LNCAP (cell line): ENCODE measurements around the gene BIN1.

Experiments used
- TF ChIP-seq, protein P1 (sequence below): fragments of 450-650 bp; IDR thresholded peaks from 2 replicates; pipeline ENCODE4 v1.5.1; 2017; ENCODE audit warnings: mild to moderate bottlenecking

The BIN1 gene

GRCh38 chr2:127068351-127068741 lies 38.6 kb downstream of the BIN1 start:
- TF ChIP-seq, protein P1, sequence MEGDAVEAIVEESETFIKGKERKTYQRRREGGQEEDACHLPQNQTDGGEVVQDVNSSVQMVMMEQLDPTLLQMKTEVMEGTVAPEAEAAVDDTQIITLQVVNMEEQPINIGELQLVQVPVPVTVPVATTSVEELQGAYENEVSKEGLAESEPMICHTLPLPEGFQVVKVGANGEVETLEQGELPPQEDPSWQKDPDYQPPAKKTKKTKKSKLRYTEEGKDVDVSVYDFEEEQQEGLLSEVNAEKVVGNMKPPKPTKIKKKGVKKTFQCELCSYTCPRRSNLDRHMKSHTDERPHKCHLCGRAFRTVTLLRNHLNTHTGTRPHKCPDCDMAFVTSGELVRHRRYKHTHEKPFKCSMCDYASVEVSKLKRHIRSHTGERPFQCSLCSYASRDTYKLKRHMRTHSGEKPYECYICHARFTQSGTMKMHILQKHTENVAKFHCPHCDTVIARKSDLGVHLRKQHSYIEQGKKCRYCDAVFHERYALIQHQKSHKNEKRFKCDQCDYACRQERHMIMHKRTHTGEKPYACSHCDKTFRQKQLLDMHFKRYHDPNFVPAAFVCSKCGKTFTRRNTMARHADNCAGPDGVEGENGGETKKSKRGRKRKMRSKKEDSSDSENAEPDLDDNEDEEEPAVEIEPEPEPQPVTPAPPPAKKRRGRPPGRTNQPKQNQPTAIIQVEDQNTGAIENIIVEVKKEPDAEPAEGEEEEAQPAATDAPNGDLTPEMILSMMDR: no peak; the same call in 1 of the 2 replicates

DNA sequence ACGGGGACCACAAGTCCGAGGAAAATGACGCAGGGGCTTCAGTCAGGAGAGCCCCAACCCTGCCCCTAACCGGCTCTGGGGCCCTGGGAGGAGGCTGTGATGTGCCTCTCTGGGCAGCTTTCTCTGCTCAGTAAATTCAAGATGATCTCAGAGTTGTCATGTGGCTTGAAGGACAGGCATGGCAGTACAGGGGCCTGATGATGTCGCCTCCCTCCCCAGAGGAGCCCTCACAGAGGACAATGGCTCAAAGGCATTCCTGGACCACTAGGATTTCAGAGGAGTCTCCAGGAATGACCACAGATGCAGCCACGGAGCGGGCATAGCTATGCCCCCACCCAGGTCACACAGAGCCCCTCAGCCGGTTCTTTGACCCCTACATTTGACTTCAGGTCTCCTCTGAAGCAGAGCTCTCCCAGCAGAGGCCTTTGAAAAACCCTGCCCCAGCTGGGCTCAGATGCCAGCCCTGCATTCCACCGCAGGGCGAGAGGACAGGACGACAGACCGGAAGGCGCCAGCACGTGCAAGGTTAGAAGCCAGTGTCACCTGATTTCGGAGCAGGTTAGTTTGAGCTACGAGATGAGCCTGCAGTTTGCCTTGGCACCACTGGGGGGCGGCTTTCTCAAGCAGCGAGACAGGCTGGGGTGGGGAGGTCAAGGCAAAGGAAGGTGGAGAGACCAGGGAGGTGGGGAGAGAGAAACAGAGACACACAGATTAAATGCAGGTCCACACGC lies 39.2 kb downstream of the BIN1 start:
- TF ChIP-seq, protein P1: peak; percentile 73

DNA sequence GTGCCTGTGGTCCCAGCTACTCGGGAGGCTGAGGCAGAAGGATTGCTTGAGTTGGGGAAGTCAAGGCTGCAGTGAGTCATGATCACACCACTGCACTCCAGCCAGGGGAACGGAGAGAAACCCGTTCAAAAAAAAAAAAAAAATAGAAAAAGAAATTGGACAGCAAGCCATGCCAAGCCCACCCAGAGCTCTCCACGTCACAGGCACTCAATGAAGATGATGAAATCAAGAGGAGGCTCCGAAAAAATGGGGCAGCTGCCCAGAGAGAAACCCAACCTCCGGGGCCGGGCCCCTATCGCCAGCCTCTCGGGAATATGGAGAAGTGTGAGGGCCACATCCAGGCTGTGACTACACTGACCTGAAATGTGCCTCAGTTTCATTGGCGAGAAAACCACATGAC lies 40.0 kb downstream of the BIN1 start:
- TF ChIP-seq, protein P1: no peak

GRCh38 chr2:127065940-127066318 lies 41.0 kb downstream of the BIN1 start:
- TF ChIP-seq, protein P1: no peak

DNA sequence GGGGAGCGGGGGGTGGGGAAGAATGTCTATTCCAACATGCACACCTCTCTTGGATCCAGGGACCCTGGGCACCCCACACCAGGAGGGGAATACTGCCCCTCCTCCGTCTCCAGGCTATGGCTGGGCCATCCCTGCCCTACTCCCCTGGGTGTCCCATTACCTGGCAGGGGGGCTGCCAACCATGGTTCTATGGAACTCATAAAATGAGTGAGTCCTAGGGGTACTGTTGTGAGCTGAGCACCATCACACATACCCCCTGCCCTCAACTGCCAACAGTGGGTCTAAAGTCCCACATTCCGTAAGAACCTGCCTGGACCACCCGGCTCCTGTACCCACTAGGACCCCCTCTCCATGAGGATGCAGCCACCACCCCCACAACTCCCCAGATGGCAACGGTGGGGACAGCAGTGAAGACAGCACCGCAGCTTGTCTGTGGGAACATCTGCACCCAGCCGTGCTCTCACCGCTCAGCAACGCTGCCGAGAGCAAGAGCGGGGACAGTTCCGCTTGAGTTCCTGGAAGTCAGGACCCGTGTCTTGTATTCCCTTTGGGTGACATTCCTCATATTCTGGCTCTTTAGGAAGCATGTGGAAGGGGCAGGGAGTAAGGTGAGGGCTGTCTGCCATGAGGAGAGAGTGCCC lies 41.5 kb downstream of the BIN1 start:
- TF ChIP-seq, protein P1: no peak

DNA sequence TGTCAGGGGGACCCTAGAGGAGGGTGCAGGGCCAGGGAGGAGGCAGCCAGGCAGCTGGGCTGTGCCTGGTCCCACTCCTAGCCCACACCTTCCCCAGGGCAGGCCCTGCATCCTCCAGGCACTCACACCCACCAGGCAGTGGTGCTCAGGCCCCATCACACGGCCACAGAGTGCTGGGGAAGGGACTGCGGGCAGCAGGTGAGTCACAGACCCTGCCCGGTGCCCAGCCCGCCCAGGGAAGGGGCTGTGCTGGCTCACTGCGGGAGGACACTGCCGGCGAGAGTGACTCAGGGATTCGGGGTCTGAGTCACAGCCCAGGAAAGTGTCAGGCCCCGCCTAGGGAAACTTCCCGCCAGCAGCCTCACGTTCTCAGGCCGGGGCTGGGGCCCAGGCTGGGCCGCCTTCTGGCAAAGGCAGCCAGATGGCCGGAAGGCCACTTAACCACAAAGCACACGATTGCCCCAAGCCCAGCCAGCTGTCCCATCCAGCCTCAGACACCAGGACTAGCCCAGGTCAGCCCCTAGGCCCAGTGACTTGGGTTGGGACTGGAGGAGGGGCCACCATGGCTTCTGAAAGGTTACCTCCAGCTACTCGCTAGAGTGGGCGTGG lies 42.2 kb downstream of the BIN1 start:
- TF ChIP-seq, protein P1: no peak

DNA sequence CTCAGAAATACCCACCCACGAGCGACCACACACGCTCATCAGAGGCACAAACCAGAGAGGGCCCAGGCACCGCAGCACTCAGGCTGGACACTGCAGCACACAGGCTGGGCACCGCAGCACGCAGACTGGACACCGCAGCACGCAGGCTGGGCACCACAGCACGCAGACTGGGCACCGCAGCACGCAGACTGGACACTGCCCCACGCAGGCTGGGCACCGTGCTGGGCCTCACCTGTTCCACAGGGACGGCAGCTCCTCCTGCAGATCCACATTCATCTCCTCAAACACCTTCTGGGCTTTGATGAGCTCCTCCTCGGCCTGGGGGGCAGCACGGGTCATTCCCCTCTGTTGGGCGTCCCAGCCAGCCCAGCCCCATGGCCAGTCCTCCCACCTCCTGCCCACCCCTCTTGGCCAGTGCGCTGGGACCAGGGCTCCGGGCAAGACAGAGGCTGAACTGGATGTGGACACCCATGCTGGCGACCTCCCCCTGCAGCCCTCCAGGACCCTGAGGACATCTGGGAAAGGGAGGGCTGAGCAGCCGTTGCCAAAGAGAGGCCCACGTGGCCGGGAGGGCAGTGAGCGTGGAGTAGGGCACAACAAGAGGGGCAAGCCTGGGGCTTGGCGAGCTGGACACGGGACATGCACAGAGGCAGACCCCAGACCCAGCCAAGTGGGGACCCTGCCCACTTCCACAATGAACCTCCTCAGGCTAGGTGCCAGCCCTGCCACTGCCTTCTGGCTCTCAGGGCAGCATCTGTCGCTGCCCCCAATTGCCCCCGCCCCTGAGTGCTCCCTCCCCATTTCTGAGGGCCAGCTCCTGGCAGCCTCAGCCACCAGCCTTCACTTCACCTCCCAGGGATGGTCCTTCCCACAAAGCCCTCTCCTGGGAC lies 43.0 kb downstream of the BIN1 start:
- TF ChIP-seq, protein P1: no peak
